GM18526 (cell line): ENCODE data around the gene GTPBP4.

Experiments used
- POLR2A ChIP-seq: IDR thresholded peaks from 3 replicates; pipeline ENCODE4 v1.6.1; 2011; ENCODE audit not compliant: insufficient read length; ENCODE audit errors: extremely low read depth

Gene GTPBP4

DNA sequence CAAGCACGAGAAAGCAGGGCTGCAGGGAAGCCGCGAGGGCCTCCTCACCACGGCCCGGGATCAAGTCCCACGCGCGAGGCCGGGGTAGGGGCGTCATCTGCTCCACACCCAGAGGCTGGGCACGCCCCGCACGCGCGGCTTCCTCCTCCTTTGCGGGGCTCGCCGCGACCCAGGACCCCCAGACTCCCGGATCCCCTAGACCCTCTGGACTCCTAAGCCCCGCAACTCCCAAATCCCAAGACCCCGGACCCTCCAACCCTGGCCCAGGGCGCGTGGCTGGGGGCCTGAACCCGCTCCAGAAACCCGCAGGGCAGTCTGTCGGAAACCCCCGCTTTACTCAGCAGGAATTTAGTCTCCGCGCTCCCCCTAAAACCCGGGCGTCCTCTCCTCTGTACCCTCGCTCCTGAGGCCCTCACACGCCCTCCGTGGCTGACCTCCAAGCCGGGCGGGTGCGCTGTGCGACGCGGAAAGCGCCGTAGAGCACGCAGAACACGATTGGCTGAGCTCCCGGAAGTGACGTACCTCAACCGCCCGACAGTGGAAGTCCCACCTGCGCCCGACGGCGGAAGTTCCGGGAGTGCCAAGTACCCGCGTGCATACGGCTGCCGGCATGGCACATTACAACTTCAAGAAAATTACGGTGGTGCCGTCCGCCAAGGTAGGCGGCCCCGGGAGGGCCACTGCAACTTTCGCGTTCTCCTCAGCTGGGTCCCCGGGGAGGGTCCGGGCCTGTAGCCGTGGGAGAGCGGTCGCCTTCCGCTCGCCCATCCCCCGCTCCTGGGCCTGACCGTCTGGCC lies at the start of gene GTPBP4:
Gene GTPBP4 (plus strand): TSS at position 565 of the 797 bp plus-strand sequence. CDS start 46 bp downstream, at position 611.
- peak; percentile 80 for TF ChIP-seq POLR2A

DNA sequence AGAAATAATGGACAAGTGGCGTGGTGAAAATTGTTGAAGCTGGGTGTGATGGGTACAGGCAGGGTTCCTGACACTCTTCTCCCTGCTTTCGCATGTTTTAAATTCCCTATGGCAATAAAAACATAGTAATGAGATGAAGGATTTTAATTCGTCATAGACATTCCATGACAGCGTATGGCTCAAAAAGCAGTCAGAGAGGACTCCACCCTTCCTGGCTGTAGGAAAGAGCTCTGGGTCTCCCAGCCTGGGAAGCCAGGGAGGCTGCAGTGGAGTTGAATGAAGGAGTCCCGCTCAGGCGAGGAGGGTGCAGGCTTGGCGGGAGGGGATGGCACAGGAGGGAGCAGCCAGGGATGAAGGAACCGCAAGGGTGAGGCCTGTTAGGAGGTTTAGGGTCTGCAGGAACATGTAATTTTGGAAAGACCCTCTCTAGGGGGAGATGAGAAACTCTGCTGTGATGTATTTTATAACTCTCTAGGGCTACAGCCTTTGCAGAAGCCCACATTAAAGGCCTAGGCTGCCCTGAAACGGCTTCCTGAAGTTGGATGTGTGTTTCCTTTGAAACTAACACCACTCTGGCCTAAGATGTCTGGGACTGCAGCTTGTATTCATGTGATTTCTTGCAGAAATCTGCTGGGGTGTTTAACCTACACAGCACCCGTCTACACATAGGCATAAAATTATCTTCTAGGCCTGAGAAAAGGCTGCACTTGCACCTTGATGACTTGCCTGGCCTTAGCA lies 49.1 kb upstream of the GTPBP4 start:
- no peak for TF ChIP-seq POLR2A

DNA sequence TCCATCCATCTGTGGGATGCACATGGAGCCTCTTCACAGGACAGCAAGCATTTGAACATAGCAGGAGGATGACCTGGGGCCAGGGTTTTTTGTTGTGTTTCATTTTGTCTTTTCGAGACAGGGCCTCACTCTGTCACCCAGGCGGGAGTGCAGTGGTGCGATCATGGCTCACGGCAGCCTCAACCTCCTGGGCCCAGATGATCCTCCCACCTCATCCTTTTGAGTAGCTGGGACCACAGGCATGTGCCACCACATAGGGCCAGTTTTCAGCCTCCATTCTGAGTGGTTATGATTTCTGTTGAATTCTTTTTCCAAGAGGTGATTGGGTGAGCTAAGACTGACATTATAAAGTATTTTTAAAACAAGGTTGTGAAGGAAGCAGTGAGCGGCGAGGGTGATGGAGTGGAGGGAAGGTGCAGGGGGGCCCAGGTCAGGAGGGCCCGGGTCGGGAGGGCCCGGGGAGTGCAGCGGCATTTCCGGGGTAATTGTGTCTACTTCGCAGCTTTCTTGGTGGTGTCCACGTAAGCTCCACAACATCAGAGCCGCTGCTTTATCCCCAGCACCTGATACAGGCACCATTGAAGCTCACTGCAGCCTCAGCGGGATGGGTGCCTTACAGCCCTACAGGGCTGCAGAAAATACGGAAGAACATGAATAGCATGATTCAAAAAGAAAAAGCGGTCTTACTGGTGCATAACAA lies 44.8 kb upstream of the GTPBP4 start:
- TF ChIP-seq POLR2A, result peak; percentile 19

DNA sequence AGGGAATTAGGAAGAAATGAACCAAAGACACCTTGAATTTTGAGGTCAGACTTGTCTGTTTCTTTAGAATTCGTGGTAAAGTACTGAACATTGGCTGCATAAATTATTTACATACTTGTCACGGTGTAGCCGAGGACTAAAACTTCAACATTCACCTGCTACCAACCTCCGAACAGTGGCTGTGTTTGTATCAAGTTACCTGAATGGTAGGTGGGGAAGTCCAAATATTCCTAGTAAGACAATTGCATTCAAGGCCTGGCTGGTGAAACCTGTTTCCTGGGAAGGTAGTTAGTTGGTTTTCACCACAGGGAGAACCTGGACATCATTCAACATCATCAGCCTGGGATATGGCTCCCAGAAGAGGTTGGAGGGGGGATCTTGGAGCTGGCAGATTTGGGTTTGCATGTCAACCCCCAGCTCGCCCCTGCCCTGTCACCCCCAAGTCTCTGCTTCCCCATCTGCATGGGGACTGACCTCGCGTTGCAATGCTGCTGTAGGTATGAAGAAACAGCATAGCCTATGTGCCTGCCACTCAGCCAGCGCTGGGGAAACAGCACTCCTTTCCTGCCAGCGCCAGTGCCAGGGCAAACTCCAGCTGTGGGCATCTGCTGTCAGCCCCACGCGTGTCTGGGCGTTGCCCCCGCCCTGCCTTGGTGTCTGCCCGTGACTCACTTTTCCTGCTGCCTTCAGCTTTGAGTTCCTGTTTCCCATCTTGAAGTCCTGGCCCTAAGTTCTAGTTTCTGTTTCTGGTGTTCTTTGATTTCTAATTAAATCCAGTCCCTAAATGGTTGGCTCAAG lies 44.0 kb upstream of the GTPBP4 start:
- TF ChIP-seq POLR2A, result no peak

DNA sequence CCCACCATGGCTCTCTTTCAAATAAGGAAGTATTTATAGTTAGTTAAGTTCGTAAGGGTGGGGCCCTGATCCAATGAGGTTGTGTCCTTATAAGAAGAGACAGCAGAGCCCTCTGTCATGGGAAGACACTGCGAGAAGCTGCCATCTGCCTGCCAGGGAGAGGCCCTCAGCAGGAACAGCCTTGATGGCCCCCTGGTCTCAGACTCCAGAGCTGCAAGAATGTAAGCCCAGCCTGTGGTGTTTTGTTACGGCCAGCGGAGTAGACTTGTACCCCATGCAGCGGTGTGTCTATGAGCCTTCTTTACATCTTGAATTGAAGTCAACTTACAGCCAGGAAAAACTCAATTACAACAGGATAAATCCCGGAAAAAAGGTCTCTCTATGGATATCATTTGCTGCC lies 42.5 kb upstream of the GTPBP4 start:
- TF ChIP-seq POLR2A, result no peak

DNA sequence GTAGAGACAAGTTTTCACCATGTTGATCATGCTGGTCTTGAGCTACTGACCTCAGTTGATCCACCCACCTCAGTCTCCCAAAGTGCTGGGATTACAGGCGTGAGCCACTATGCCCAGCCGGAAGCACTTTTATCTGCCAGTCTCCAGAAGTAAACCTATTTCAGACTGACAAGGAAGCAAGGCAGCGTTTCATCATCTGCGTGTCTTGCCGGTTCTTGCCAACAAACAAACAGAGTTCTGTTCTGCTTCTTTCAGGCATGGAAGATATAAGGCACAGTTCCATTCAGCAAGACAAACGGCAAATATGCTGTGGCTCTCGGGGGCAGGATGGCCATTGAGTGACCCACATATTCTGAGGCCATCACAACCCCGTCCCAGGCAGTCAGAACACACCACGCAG lies 41.2 kb upstream of the GTPBP4 start:
- TF ChIP-seq POLR2A, result no peak

DNA sequence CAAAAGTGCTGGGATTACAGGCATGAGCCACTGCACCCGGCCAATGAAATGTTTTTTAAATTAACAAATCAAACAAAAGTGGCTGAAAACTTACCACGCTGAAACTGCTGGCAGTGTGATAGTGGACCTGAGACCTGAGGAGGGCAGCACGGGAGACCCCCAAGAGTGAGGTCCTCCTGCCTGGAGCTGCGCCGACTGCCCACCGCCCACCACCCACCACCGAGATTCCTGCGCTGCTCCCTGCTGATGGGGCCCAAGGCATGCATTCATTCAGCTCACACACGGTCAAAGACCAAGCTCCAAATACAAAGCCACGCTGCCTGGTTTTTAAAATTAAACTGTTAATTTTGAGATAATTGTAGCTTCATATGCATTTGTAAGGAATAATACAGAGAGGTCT lies 40.4 kb upstream of the GTPBP4 start:
- TF ChIP-seq POLR2A, result no peak

DNA sequence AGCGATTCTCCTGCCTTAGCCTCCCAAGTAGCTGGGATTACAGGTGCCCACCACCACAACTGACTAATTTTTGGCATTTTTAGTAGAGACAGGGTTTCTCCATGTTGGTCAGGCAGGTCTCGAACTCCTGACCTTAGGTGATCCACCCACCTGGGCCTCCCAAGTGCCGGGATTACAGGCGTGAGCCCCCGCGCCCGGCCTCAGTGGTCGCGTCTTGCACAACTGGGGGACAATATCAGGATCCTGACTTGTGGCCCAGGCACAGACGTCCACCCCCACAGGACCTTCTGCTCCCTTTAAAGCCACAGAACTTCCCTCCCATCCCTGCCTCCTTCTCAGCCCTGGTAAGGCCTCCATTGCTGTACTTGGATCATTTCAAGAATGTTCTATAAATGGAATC lies 39.9 kb upstream of the GTPBP4 start:
- TF ChIP-seq POLR2A, result no peak

DNA sequence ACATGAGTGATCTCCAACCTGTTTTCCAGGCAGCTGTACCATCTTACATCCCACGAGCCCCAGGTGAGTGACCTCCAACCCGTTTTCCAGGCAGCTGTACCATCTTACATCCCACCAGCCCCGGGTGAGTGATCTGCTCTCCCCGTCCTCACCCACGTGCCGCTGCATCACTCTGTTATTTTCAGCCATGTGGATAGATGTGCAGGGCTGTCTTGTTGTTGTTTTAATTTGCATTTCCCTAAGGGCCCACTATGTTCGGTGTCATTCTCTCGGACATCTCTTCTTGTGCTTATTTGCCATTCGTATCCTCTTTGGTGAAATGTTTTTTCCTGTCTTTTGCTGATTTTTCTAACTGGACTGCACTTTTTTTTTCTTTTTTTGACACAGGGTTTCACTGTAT lies 38.8 kb upstream of the GTPBP4 start:
- no peak for TF ChIP-seq POLR2A

DNA sequence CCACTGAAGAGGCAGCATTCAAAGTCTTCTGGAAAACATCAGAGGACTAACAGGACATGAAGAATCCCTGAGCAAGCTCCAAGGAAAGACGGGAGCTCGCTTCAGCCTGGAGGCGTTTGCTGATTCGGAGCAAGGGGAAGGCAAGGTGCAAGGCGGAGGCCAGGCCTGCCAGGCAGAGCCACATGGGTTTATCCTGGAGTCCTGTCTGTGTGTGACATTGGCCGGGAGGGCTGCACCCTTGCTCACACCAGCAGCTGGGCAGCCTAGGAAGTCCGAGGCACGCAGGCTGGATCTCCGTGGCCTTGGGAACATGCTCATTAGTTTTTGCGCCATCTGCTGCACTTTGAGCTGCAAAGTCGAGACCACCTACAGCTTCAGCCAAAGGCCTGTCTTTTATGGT lies 34.4 kb upstream of the GTPBP4 start:
- no peak for TF ChIP-seq POLR2A

DNA sequence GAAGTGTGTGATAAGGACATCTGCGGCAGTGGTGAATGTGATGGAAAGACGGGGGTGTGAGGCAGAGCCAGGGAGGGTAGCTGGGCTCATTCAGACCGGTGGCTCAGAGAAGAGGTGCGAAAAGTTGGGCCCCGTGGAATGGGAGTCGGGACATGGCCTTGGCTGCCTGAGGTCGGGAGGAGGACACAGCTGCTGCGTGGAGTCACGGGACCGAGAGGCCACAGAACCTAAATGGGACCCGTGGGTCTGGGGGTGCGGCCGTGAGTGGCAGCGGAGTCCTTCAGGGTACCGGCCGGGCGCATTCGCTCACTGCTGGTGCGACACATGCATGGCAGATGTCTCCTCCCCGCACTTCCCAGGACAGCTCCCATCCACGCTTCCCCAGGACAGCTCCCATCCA lies 33.8 kb upstream of the GTPBP4 start:
- TF ChIP-seq POLR2A, result no peak

DNA sequence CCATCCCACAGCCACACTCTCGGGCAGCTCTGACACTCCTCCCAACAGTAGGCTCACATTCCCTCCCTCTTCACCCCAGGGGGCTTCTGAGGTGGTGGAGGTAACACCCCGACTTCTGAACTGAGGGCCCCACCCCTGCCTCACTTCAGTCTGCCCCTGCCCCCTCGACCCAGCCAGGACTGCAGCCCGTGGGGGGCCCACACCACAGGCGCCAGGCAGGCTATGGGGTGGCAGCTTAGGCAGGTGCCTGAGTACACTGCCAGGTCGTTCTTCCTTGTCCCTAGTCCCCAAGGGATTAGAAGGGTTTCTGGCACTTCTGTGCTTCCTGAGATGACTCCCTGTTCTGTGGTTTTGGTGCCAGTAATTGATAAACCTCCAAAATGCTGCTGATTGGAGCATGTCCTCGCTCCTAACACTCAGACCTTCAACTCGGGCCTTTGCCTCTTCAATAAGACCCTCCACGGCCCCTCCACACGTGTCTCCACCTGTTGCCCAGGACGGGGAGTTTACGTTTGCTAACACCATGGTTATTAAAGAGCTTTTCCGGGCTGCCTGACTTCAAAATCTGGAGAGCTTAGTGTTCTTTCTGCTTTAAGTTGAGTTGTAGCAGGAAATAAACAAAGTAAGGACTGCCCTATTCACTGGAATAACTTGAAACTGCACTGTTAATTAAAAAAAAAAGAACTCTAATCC lies 33.0 kb upstream of the GTPBP4 start:
- no peak for TF ChIP-seq POLR2A

DNA sequence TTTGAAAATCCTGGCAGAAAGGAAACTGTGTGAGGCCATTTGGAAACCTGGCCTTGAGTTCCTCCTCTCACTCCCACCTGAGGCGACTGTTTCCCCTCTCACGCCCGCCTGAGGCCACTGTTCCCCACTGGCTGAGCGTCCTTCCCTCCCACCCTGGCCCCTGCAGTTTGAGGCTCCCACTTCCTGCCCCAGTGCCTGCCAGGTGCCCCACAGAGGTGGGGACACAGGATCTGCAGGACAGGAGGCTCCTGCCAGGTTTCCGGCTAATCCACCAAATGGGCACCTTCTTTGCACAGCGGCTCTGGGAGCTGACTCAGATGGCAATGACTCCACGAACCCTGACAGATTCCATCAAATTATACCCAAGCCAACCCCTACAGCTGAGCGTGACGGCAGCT lies 32.4 kb upstream of the GTPBP4 start:
- TF ChIP-seq POLR2A, result no peak

DNA sequence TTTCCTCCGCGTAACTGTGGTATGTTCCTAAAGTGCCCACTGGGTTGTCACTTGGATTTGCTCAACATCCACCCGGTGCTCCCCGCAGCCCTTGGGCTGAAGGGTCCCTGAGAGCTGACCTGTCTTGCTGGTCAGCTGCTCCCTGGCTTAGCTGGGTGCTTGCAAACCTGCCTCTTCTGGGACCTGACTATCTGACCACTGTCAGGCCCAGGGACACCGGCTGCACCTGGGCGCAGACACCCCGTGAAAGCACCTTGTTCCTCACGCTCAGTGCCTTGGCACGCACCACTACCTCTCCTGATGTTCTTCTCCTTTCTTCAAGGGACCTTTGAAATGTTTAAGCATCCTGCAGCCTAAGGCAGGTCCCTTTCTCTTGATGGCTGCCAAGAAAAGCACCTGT lies 30.1 kb upstream of the GTPBP4 start:
- no peak for TF ChIP-seq POLR2A

DNA sequence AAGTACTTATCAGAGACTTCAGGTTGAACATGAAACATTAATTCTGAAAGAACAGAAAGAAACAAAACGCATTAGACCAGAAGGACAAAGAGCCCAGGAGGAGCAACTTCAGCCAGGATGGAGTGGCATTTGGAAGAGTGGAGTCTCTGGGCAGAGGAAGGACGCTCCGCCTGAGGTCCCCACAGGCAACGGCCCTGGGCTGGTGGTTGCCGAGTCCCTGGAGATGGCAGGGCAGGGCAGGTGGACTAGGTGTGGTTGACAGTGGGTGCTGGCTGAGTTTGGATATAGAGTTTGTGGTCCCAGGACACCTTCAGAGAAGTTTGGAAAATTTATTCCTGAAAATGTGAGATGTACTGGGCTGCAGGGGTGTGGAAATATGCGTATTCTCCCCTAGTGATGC lies 29.4 kb upstream of the GTPBP4 start:
- no peak for TF ChIP-seq POLR2A

DNA sequence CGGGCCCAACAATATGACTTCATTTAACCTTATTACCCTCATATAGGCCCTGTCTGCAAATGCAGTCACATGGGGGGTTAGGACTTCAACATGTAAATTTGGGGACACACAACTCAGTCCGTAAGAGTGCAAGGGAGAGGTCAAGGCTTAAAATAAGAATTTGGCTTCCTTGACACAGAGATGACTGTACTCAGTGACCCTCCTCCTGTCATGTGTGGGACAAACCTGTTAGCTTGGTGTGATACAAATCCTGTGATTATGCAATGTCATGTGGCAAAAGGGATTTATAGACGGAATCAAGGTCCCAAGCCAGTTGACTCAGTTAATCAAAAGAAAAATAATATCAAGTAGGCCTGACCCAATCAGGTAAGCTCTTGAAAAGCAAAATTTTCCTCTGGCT lies 25.9 kb upstream of the GTPBP4 start:
- no peak for TF ChIP-seq POLR2A
